WTC11 (cell line): ENCODE data around the gene ATG4C. TPM values are rescaled to one million over a fixed set of nuclear protein-coding genes. Genes with fewer than 3 reads are reported as not detected.
A peak's percentile ranks its signal among the peaks of the same experiment; 100 is the strongest.
"Not testable (repeated sequence)": the region's sequence is repeated elsewhere in the genome, so short reads cannot be mapped to it uniquely, and the experiment has no call there.

ENCODE experiments used
- ATAC-seq: fragments of 200-7000 bp; cut with Tn5 transposase; 2 replicates; pipeline ENCODE4 v1.10.0; 2021; ENCODE audit warnings: mild to moderate bottlenecking, moderate library complexity
- CTCF ChIA-PET: fragments of 300-600 bp; sonication (Branson Sonifier 250); formaldehyde crosslinking; loops from one replicate; lab custom pipeline; 2021; ENCODE audit warnings: antibody characterized with exemption; lab: Charles Lee
- POLR2A ChIA-PET: fragments of 350-600 bp; sonication (Branson Sonifier 250); formaldehyde crosslinking; loops from one replicate; lab custom pipeline; 2021; ENCODE audit warnings: antibody characterized with exemption; lab: Charles Lee
- DNase-seq: peaks from one replicate; pipeline ENCODE4 v3.0.0; 2021; ENCODE audit warnings: low spot score
- H3K27ac Mint-ChIP-seq: 2 replicates; pipeline ENCODE4 v1.8.0; 2021; ENCODE audit warnings: mixed read lengths
- H3K27me3 Mint-ChIP-seq: 2 replicates; pipeline ENCODE4 v1.8.0; 2021; ENCODE audit warnings: low read depth, mild to moderate bottlenecking, moderate library complexity, mixed read lengths
- H3K36me3 Mint-ChIP-seq: 2 replicates; pipeline ENCODE4 v1.8.0; 2021; ENCODE audit warnings: mixed read lengths
- H3K4me1 Mint-ChIP-seq: 2 replicates; pipeline ENCODE4 v1.8.0; 2022; ENCODE audit warnings: mixed read lengths
- H3K4me3 Mint-ChIP-seq: 2 replicates; pipeline ENCODE4 v1.8.0; 2021; ENCODE audit warnings: mild to moderate bottlenecking, moderate library complexity, mixed read lengths
- H3K9me3 Mint-ChIP-seq: 2 replicates; pipeline ENCODE4 v1.8.0; 2021; ENCODE audit warnings: mixed read lengths
- ELF4 ChIP-seq: sonication (generic); formaldehyde crosslinking; IDR thresholded peaks from 2 replicates; pipeline ENCODE4 v1.8.1; 2022; ENCODE audit warnings: low read depth, mild to moderate bottlenecking, moderate library complexity, missing genetic modification reagents
- ETV6 ChIP-seq: sonication (generic); formaldehyde crosslinking; IDR thresholded peaks from 2 replicates; pipeline ENCODE4 v1.8.1; 2022; ENCODE audit warnings: mild to moderate bottlenecking, missing genetic modification reagents
- FOXK1 ChIP-seq: sonication (generic); formaldehyde crosslinking; IDR thresholded peaks from 2 replicates; pipeline ENCODE4 v1.8.0; 2022; ENCODE audit warnings: mild to moderate bottlenecking, moderate library complexity, missing genetic modification reagents
- SP1 ChIP-seq: sonication (generic); formaldehyde crosslinking; conservative IDR thresholded peaks from 2 replicates; pipeline ENCODE4 v1.8.1; 2022; ENCODE audit warnings: missing genetic modification reagents
- ZNF671 ChIP-seq: fragments of 250-450 bp; sonication (Bioruptor Pico); IDR thresholded peaks from 2 replicates; pipeline ENCODE4 v1.8.0; 2021; ENCODE audit warnings: mild to moderate bottlenecking
- total RNA-seq: library from RNA; stranded (reverse); gene quantifications from 3 replicates; pipeline ENCODE4 v1.2.3, GENCODE V29; 2021
- TF ChIP-seq, protein P1 (sequence below): sonication (generic); formaldehyde crosslinking; IDR thresholded peaks from 2 replicates; pipeline ENCODE4 v1.8.0; 2023; ENCODE audit warnings: missing genetic modification reagents
- TF ChIP-seq, protein P2 (sequence below): sonication (generic); formaldehyde crosslinking; IDR thresholded peaks from 2 replicates; pipeline ENCODE4 v1.8.1; 2022; ENCODE audit warnings: low read depth, mild to moderate bottlenecking, moderate library complexity, missing genetic modification reagents, borderline replicate concordance
- TF ChIP-seq, protein P3 (sequence below): sonication (generic); formaldehyde crosslinking; IDR thresholded peaks from 2 replicates; pipeline ENCODE4 v1.8.1; 2023; ENCODE audit warnings: mild to moderate bottlenecking, missing genetic modification reagents, borderline replicate concordance
- TF ChIP-seq, protein P4 (sequence below): fragments of 250-450 bp; sonication (Bioruptor Pico); IDR thresholded peaks from 2 replicates; pipeline ENCODE4 v1.8.0; 2021; ENCODE audit warnings: mild to moderate bottlenecking
- TF ChIP-seq, protein P5 (sequence below): sonication (generic); formaldehyde crosslinking; IDR thresholded peaks from 2 replicates; pipeline ENCODE4 v1.8.0; 2022; ENCODE audit warnings: mild to moderate bottlenecking, missing genetic modification reagents

The ATG4C gene
- total RNA-seq, 1 experiment from 2014 or later: 16.6 TPM

DNA sequence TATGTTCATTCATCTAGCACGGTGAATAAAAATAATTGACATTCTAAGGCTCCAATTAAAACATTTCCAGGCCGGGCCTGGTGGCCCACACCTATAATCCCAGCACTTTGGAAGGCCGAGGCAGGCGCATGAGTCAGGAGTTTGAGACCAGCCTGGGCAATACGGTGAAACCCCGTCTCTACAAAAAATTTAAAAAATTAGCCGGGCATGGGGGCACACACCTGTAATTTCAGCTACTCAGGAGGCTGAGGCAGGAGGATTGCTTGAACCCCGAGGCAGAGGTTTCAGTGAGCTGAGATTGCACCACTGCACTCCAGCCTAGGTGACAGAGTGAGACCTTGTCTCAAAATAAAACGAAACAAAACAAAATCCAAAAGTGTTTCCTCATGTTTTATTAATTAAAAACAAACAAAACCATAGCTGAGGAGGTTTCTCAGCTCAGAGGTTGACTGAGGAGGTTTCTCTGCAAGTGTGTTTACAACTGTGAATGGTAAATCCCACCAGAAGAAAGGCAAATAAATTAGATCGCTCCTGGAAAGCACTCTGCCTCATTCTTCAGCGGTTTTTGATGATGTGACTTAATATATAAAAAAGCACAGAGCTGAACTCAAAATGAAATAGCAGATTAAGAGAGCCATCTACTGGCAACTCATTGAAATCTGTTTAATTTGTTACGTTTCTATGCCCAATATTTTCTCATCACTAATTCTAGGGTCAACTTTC, 37.7 kb upstream of the ATG4C start (continued):
- TF ChIP-seq, protein P1, sequence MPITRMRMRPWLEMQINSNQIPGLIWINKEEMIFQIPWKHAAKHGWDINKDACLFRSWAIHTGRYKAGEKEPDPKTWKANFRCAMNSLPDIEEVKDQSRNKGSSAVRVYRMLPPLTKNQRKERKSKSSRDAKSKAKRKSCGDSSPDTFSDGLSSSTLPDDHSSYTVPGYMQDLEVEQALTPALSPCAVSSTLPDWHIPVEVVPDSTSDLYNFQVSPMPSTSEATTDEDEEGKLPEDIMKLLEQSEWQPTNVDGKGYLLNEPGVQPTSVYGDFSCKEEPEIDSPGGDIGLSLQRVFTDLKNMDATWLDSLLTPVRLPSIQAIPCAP (CRISPR knock-in tag): no peak
- TF ChIP-seq ETV6 (CRISPR knock-in tag): no peak
- TF ChIP-seq, protein P2, sequence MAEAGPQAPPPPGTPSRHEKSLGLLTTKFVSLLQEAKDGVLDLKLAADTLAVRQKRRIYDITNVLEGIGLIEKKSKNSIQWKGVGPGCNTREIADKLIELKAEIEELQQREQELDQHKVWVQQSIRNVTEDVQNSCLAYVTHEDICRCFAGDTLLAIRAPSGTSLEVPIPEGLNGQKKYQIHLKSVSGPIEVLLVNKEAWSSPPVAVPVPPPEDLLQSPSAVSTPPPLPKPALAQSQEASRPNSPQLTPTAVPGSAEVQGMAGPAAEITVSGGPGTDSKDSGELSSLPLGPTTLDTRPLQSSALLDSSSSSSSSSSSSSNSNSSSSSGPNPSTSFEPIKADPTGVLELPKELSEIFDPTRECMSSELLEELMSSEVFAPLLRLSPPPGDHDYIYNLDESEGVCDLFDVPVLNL: no peak
- TF ChIP-seq, protein P3, sequence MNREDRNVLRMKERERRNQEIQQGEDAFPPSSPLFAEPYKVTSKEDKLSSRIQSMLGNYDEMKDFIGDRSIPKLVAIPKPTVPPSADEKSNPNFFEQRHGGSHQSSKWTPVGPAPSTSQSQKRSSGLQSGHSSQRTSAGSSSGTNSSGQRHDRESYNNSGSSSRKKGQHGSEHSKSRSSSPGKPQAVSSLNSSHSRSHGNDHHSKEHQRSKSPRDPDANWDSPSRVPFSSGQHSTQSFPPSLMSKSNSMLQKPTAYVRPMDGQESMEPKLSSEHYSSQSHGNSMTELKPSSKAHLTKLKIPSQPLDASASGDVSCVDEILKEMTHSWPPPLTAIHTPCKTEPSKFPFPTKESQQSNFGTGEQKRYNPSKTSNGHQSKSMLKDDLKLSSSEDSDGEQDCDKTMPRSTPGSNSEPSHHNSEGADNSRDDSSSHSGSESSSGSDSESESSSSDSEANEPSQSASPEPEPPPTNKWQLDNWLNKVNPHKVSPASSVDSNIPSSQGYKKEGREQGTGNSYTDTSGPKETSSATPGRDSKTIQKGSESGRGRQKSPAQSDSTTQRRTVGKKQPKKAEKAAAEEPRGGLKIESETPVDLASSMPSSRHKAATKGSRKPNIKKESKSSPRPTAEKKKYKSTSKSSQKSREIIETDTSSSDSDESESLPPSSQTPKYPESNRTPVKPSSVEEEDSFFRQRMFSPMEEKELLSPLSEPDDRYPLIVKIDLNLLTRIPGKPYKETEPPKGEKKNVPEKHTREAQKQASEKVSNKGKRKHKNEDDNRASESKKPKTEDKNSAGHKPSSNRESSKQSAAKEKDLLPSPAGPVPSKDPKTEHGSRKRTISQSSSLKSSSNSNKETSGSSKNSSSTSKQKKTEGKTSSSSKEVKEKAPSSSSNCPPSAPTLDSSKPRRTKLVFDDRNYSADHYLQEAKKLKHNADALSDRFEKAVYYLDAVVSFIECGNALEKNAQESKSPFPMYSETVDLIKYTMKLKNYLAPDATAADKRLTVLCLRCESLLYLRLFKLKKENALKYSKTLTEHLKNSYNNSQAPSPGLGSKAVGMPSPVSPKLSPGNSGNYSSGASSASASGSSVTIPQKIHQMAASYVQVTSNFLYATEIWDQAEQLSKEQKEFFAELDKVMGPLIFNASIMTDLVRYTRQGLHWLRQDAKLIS: no peak

DNA sequence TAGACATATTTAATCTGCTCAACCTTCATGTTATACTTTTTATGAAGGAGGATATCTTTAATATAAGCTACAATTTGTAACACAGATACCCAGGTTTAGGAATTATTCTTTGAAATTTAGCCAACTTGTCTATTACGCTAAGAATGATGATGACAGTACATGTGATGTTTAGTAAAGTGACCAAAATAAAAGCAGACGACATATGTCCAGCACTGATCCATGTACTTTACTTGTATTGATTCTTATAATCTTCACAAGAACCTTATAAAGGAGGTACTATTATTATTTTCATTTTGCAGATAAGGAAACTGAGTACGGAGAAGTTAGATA, 37.2 kb upstream of the ATG4C start:
- no peak for DNase-seq
- no peak for ATAC-seq
- H3K27me3 Mint-ChIP-seq: no peaks in the 10 kb centered on the region
- H3K4me3 Mint-ChIP-seq: no peak overlapping the region
- CTCF ChIA-PET: interaction anchor here (0.5 to 1.8 kb wide), 14 partner anchors 12 to 895 kb away, joined by 3 to 22 read pairs (median 4); no protein-coding TSS in a partner anchor
- H3K36me3 Mint-ChIP-seq: no peaks in the 10 kb centered on the region
- H3K27ac Mint-ChIP-seq: no peak overlapping the region
- H3K9me3 Mint-ChIP-seq: peaks cover 9% of the 10 kb centered on the region
- POLR2A ChIA-PET: no interaction called here
- no peak for TF ChIP-seq ELF4
- no peak for TF ChIP-seq ZNF671
- TF ChIP-seq, protein P4, sequence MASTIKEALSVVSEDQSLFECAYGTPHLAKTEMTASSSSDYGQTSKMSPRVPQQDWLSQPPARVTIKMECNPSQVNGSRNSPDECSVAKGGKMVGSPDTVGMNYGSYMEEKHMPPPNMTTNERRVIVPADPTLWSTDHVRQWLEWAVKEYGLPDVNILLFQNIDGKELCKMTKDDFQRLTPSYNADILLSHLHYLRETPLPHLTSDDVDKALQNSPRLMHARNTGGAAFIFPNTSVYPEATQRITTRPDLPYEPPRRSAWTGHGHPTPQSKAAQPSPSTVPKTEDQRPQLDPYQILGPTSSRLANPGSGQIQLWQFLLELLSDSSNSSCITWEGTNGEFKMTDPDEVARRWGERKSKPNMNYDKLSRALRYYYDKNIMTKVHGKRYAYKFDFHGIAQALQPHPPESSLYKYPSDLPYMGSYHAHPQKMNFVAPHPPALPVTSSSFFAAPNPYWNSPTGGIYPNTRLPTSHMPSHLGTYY (CRISPR knock-in tag): no peak
- H3K4me1 Mint-ChIP-seq: peaks cover 12% of the 10 kb centered on the region

DNA sequence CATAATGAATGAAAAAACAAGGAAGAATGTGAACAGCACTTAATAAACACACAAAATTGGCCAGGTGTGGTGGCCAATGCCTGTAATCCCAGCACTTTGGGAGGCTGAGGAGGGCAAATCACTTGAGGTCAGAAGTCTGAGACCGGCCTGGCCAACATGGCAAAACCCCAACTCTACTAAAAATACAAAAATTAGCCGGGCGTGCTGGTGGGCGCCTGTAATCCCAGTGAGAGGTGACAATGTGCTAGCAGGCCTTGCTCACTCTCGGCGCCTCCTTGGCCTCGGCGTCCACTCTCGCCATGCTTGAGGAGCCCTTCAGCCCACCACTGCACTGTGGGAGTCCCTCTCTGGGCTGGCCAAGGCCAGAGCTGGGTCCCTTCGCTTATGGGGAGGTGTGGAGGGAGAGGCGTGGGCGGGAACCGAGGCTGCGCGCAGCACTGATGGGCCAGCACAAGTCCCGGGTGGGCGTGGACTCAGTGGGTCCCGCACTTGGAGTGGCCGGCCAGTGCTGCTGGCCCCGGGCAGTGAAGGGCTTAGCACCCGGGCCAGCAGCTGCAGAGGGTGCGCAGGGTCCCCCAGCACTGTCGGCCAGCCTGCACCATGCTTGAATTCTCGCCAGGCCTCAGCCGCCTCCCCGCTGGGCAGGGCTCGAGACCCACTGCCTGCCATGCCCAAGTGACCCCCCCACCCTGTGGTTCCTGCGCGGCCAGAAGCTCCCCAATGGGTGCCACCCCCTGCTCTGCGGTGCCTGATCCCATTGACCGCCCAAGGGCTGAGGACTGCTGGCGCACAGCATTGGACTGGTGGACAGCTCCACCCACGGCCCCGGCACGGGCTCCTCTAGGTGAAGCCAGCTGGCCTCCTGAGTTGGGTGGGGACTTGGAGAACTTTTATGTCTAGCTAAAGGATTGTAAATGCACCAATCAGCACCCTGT, 30.6 kb upstream of the ATG4C start:
- ATAC-seq (no peak), DNase-seq (no peak)
- Mint-ChIP-seq H3K4me1 (peaks cover 38% of the 10 kb centered on the region), H3K36me3 (peaks cover 15% of the 10 kb centered on the region), H3K9me3 (peaks cover 26% of the 10 kb centered on the region), H3K27me3 (peaks cover 39% of the 10 kb centered on the region), H3K27ac (no peak overlapping the region), H3K4me3 (no peak overlapping the region)
- ChIA-PET CTCF (no interaction called here), POLR2A (no interaction called here)
- TF ChIP-seq FOXK1 (CRISPR knock-in tag): 0 out of 2 replicates have a peak, but pooled peaks have one; percentile 17
- TF ChIP-seq, protein P5, sequence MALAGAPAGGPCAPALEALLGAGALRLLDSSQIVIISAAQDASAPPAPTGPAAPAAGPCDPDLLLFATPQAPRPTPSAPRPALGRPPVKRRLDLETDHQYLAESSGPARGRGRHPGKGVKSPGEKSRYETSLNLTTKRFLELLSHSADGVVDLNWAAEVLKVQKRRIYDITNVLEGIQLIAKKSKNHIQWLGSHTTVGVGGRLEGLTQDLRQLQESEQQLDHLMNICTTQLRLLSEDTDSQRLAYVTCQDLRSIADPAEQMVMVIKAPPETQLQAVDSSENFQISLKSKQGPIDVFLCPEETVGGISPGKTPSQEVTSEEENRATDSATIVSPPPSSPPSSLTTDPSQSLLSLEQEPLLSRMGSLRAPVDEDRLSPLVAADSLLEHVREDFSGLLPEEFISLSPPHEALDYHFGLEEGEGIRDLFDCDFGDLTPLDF (CRISPR knock-in tag): 0 out of 2 replicates have a peak, but pooled peaks have one; percentile 37
- no peak for TF ChIP-seq SP1

DNA sequence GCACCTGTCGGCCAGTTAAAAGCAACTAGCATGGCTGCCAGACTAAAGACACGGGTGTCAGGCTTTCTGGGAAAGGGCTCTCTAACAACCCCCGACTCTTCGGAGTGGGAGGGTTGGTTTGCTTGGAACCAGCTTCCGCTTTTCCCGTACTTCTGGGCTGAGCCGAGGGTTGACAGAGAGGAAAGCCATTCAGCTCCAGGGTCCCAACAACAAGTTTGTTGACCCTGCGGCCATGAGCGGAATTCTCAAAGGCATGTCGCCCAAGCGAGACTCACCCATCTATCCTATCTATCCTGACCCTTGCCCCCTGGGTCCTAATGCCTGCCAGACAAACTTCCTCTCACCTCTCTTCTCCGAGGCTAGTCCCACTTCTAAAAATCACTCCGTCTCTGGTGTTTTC, 29.0 kb upstream of the ATG4C start:
- peak overlapping the region; percentile 83; the same call in 1 of the 2 replicates for H3K27ac Mint-ChIP-seq
- H3K4me1 Mint-ChIP-seq: peaks cover 44% of the 10 kb centered on the region
- peaks cover 54% of the 10 kb centered on the region for H3K27me3 Mint-ChIP-seq

More for the DNA sequence above, 29.0 kb upstream of the ATG4C start:
- peak overlapping the region; percentile 57 for H3K4me3 Mint-ChIP-seq
- ATAC-seq, POLR2A ChIA-PET, CTCF ChIA-PET: not testable (repeated sequence)
- peaks cover 23% of the 10 kb centered on the region for H3K36me3 Mint-ChIP-seq
- H3K9me3 Mint-ChIP-seq: peaks cover 32% of the 10 kb centered on the region
- DNase-seq: peak; percentile 37
